Stimulated activated CD8-positive, alpha-beta memory T cell treated with anti-CD3 and anti-CD28 coated beads, Interleukin-15, amount 100 ng/mL, for 48 hours (primary cell): ENCODE measurements around the gene HOXB6.

ENCODE experiments used
- DNase-seq, 2 donors: peaks; one replicate each; pipeline ENCODE4 v3.0.0-alpha.2; 2020; ENCODE audit warnings: low read depth in 2 of 2

HOXB6 gene

DNA sequence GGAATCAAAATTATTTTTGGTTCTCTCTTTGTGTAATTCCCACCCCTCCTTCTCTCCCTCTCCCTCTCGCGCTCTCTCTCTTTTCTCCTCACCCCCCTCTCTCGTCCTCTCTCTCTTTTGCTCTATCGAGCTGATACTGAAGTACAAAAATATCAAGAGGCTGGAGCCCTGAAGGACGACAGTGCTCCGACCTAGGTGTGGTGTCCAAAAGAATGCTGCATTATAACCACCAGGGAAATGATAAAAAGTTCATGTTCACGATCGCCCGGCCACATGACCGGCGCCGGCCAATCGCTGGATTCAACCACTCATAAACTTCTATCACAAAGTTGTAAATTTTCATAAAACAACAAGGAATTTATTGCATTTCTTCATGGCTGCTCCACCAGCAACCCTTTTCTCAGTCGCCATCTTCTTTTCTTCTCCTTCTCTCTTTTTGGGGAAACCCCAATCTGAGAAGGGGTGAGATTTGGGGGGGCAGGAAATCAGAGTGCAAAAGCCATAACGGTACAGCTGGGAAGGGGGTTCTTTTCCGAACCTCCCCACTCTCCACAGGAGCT lies at the start of gene HOXB6:
Gene HOXB6 (minus strand): TSS at position 217 of the 560 bp plus-strand sequence. CDS start 6,836 bp downstream, outside the sequence.
- DNase-seq, result no peak

DNA sequence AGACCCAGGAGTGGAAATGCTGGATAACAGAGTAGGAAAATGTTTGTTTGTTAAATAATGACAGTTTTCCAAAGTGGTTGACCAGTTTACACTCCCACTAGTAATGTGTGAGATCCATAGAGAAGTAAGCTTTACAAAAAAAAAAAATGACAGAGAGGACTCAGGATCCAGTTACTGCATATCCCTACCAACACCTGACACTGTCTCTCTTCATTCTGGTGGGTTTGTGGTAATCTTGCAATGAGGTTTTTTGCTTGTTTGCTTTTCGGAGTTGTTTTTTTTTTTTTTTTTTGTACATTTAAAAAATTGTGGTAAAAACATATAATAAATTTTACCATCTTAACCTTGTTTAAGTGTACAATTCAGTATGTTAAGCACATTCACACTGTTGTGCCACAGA lies 45.0 kb upstream of the HOXB6 start:
- DNase-seq, result no peak

DNA sequence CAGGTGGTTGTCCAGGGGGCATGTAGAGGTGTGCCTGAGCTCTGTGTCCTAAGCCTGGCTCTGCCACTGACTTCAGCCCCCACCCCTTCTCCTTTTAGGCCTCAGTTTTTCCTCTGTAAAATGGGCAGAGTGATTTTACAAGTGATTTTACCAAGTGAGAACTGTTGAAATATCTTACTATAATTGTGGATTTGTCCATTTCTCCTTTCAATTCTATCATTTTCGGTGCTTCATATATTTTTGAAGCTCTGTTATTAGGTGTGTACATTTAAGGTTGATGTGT lies 43.1 kb upstream of the HOXB6 start:
- DNase-seq, result no peak

DNA sequence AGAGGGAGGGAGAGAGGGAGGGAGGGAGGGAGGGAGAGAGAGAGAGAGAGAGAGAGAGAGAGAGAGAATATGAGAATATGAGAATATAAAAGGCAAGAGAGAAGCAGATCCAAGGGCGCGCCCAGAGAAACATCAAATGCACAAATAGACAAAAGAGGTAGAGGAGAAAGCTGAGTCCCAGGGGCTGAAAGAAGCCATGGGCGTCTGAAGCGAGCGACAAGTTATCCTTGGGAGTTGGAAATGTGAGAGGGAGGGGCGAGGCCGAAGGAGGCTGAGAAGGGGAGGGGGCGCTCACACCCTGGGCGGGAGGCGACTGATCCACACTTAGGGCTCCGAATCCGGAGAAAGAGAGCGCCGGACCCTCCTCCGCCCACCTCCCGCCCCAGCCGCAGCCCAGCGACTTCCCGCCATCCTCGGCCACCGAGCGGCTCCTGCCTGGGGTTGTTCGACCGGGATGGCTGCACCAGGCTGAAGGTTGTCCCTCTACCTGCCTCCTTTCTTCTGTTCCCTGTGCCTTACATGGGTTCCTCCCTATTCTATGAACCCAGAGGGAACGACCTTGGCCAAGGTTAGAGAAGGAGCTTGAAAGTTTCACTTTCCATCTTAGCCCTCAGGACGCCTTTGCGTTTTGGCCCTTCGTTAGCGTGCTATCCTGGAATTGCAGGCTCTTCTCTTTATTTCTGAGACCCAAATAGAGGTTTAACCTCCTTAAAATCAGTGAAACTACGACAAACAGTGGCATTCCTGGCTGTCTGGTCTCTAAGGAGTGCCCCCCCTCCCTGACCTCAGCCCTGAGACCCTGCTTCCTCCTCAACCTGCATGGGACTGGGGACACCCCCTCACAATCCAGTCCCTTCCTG lies 42.5 kb upstream of the HOXB6 start:
- DNase-seq, result no peak

DNA sequence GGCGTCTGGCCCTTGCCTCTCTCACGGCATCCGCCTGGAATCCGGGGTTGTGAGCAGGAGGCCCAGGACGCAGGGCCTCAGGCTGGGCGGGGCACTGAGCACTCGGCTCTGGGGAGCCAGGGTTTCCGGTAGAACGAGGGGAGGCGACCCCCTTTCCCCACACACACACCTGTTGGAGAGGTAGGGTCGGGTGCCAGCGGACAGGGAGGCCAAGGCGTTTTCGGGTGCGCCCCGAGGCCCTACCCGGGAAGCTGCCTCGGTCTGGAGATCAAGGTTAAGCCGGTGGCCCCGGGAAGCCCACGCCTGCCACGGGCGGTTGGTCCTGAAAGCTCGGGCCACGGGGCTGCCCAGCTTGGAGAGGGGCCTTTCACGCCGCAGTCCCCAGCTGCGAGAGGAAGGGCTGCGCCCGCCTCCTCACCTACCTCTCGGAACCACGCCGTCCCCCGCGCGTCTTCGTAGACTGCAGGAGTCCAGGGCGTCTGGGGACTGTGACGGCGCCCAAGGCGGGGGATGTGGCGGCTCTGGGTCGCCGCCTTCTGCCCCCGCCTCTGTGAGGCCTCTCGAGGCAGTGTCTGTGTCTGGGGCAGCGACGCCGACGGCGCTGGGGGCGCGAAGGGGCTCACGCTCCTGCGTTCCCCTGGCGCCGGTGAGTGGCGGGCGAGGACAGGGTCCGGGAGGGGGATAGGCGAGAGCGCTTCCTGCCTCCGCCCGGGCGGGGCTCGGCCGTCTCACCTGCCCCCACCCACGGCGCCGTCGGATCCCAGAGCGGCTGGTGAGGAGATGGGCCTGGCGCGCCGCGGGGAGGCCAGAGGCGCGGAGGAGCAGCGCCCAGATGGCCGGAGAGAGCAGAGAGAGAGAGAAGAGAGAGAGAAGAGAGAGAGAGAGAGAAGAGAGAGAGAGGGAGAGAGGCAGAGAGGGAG lies 41.7 kb upstream of the HOXB6 start:
- DNase-seq, result no peak

DNA sequence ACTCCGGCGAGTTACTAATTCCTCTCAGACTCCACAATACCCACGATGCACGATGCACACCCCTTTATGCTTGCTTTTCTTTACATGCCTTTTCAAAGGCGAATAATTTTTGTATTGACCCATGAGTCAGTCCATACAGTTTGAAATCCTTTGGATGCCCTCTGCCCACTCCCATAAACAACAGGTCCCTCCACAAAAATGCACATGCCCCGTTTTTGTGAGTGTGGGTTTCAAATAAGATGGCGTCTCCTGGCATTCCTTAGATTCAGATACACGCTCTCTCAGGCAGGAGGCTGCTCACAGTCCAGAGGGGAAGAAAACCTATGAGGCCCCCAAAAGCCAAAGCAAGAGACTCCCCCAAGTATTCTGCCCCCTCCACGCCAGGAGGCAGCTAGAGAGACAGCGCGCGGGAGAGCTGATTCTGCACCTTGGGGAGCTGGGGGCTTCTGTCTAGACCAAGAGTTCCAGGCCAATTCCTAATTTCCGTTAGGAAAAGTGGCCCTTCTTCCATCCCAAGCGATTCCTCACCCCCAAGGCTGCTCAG lies 40.9 kb upstream of the HOXB6 start:
- no peak for DNase-seq

DNA sequence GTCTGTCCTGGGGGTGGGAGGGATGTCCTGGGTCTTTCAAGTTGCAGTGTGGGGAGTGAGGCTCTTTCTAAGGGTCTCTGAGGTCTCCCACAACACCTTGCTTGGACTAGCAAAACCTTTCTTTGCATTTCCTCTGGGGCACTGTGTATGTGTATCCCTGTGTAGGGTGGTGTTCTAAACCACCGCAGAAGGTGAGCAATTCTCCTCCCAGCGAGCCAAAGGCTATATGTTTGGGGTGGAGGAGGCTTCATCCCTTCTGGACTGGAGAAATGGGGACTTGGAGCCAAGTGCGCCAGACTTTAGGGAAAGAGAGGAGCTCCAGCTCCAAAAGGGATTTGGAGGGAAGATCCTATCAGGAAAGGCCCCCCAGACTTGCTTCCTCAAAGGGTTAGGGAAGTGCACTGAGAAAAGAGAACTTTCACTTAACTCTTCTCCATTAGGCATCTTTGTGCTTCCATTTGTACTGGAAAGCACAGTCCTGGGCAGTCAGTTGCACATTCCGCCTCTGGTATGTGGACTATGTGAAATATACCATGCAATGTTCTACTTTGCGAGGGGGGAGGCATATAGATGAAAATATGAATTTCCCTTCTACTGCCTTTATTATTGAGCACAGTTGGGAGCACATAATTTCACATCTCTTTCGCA lies 40.2 kb upstream of the HOXB6 start:
- DNase-seq, result no peak

DNA sequence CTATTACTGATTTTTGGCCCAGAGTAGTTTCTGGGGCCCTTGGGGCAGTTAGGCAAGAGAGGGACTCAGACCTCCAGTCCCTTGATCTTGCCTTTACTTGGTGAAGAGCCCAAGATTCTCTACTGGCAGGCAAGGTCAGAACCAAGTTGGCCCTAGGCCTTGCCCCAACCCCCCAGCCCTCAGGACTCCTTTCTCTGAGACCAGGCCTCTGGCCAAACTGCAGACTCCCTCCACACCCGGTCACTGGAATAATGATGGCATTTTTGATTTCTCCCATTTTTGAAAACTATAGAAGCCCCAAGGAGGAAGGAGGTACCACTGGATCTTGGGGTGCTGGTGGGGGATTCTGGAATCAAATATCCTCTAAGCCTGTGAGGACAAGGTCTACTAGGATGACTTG lies 39.4 kb upstream of the HOXB6 start:
- DNase-seq, result no peak

DNA sequence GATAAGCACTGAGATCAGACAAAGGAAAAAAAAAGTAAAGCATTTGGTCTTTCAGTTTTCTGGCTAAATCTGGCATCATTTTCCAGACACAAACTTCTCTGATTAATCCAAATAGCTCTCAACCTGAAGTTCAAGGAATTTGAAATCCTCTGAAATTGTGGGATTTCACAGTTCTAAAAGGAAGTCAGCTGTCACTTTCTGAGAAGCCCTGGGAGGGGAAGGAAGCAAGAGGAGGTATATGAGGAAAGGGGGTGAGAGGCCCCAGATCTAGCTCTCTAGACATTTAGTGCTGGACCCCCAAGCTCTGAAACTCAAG lies 38.9 kb upstream of the HOXB6 start:
- no peak for DNase-seq

DNA sequence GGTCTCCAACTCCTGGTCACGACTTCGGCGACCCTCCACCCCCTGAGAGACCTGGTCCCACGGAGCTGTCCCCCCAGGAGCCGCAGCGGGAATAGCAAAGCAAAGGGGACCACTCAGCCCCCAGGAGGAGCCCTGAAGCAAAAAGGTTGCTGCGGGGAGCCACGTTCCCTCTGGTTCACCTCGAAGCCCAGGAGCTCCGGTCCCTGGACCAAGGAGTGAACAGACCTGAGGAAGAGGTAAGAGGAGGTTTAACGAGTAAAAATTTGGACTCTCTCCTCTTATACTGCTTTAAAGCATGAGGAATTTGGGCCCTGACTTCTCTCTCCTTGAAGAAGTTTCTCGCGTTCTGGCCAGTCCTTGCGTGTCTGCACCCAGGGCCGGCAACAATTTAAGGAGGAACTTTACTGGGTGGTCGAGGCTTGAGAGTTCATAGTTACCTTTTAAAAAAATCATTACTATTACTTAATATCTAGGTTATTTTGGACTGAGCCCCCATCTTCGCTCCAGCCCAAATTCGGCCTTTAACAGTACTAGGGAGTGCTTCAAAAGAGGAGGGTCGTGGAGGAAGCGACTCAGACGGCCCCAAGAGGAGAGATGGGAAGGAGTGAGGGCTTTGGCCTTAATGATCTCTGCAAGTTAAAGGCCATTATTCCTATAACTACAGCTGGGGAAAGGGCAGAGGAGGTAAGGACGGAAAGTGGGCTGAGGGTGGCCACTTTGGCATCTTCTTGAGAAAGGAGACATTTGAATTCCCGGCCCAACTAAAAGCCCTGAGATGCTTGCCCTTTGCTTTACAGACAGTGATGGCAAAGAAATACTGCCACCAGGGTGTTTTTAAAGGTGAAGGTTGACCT lies 38.3 kb upstream of the HOXB6 start:
- DNase-seq, result no peak

DNA sequence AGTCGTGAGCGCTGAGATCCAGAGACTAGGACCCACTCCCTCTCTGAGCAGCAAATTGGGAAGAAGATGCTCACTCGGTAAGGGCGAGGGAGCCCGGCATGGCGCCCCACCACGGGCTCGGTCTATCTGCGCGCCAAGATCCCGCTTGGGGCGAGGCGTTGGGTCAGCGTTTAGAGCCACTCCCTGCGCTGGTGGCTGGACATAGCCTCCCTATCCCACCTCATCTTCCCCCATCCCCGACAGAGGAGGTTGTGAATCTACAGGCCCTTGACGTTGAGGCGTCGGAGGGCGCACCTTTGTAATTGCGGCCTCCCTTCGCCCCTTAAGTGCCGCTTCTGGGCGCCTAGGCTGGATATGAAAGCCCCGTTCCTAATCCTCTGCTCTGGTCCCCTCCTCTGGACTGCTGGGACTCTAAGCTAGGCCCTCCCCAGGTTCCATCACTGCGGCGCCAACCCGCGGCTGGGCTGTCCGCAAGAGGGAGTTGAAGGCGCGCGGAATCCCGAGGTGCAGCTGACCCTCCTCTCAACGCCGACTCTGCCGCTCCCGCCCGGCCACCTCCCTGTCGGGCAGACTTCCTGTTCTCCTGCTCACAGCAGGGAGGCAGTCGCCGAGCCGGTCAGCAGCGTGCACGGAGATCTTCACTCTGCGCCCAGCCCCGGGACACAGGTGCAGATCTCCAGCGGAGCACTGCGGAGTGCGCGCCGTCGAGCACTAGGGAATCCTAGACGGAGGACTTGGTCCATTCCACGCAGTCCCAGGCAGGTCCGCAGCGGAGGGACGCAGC lies 37.5 kb upstream of the HOXB6 start:
- DNase-seq, result no peak

DNA sequence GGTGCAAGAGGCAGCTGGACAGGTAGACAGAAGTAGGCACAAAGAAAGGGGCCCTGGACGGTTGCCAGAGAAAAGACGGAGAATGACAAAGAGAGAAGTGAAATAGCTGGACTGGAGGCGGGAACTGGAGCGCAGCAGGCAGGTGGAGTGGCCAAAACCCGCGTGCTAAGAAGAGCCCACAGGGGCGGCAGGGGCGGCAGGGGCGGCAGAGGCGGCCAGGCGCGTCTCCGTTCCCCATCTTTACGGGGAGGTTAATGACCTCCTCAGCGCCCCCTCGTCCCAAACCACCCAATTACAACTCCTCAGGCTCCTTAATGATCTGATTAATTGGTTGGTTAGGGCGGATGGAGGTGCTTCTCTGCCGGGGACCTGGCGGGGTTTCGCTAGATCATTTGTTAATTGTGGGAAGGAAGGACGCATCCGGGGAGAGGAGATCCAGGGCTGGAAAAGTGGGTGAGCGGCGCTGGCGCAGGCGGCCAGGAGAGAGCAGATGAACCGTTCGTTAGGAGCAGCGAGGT lies 36.8 kb upstream of the HOXB6 start:
- no peak for DNase-seq

DNA sequence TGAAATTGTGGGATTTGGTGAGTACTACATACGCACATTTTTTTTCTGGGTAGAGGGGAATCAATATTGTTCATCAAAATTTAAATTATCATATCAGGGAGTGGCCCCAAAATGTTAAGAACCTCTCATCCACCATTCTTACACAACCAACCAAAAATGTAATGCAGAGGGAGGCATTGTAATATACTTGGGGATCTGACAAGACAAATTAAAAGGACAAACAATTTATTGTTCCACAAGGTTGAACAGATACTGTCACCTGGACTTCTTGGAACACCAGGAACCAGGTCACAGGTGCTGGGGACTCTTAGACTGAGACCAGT lies 36.0 kb upstream of the HOXB6 start:
- DNase-seq, result no peak

DNA sequence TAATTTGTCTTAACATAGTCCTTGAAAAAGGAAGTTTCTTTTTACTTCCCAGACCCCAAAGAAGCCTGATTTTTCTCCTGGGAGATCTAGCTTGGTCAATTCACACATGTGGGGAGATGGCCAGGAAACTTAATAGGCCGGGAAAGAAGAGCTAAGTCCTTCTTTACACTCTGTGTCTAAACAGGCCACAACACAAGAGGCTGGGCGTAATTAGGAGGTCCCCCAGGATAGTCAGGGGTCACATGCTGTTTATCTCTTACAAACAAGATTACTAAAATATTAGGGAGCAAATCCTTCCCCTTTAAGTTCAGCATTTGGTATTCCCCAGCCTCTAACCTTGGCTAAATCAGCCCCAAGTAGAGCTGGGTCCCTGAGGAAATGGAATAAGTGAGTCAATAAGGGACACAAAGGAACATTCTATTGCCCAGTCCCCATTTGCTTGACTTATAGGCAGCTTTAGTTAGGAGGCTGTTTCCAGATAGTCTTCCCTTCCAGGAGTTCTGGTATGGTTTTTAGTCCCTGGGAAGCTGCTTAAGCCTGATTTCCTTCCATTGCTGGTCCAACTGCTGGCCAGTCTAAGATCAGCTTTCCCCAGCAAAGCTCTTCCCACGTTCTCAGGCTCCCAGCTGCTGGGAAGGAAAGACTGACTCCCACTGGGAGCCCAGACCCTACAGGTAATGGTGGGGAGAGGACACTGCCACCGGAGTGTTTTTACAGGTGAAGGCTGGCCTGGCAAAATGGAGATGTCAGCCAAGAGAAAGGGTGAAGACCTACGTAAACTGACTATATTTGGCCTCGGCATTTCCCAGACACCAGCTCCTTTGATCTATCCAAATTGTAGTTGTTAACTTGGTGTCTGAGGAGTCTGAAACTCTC lies 35.4 kb upstream of the HOXB6 start:
- DNase-seq, result no peak

DNA sequence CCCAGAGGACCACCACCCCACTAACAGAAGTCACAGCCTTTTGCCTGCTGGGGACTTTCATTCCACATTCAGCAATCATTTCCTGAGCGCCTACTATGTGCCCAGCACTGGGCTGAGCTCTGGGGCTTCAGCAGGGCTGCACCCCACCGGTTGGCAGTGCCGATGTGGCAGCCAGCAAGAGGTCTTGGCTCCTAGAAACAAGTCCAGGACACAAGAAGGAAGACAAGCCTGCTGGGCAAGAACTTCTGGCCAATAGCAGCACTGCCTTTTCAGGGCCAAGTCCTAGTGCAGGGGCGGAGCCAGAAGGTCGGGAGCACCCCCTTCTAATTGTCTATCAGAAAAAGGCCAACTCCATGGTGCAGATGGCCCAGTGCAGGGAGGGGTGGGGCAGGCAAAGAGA lies 34.4 kb upstream of the HOXB6 start:
- DNase-seq, result no peak

DNA sequence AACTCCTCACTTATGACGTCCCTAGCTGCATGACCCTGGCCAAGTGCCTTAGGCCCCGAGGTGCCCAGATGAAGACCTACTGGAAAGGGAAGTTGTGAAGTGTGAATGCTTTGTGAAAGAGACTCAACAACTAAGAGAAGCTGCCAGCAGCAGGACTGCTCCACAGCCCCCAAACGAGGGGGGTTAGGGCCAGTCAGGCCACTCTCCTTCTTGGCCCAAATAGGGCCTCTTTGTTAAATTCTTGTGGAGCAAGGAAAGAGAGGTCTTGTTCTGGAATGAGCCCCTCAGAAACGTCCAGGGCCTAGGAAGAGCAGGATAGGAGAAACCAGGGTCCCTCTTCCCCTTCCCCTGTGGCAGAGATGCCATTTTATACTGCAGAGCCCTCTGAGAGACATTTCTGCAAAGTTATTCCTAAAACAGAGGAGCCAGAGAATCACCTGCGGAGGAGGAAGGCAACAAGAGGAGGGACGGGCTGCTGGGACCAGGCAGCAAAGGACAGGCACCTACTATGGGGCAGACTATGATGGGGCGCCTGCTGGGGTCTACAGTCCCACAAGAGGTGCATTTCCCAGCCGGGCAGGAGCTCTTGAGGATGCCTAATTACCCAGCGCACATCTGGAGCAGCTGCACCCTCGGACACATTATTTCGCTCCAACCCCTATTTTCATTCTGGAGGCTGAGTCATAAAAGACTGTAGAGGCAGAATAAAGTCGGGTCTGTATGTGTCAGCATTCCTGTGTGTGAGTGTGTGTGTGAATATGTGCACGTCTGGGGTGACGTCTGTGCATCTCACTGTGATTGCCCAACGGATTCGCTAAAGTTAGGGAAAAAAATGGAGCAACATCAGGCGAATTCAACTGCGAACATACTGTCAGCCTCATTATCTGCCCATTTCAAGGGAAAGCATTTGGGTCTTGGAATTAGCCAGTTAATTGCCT lies 32.8 kb upstream of the HOXB6 start:
- no peak for DNase-seq

DNA sequence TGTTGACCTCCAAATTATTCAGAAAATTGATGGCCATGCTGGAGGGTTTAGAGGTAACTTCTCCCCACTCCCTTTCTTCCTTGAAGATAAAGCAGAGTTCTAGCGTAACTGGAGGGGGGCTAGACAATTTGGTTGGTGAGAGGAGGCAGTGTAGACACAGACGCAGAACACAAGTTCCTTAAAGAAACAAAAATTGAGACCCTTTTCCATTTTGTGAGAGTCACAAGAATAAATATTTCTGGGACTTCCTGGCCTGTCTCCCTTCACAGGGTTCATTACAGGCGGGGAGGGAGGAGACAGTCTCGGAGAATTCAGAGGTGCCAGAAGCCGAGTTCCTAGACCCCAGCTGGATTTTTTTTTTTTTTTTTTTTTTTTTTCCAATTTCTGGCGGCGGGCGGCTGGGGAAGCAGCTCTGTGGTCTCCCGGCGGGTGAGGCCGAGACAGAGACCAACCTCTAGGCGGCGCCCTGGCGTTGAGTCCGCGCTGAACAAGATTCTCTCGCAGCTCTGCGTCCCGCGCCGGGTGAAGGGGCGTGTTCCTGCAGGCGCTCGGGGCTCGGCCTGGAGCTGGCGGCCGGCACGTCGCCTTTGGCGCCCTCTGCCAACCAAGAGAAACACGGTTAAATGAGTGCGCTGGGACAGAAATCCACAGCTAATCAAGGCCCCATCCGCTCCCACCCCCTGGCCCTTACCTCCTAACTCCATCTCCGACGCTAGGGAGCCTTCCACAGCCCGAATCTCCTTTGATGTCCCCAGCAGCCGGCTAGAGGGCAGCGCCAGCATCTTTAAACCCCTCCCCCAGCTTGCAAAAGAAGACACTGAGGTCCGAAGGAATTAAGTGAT lies 31.6 kb upstream of the HOXB6 start:
- peak; percentile 70 to 85 for DNase-seq
